HPDE6-E6E7 (cell line): ENCODE data around the gene TMEM42.

Experiments
- DNase-seq: peaks from one replicate; pipeline ENCODE4 v3.0.0; 2011; ENCODE audit warnings: missing footprints; ENCODE audit errors: extremely low spot score

The TMEM42 gene

DNA sequence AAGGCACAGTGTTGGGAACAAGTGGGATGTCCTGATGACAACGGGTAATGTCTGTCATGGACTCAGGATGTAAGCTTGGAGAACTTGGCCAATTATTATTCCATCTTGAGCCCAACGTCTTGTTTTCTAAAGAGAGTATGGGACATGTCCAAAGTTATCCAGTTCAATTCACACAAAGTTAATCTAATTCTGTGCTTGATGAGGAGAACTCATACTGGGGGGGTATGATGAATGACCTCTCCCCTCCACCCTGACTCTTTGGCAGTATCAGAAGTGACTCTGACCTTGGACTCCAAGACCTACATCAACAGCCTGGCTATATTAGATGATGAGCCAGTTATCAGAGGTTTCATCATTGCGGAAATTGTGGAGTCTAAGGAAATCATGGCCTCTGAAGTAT lies 49.0 kb downstream of the TMEM42 start:
- no peak for DNase-seq

- peak; percentile 57 for DNase-seq
Measured at GRCh38 chr3:44913868-44914468, 52.3 kb downstream of the TMEM42 start.

GRCh38 chr3:44914936-44915335 lies 53.2 kb downstream of the TMEM42 start:
- peak; percentile 14 for DNase-seq
